HCT116 (cell line): ENCODE results near the gene CFHR2. TPM values are rescaled to one million over a fixed set of nuclear protein-coding genes. Genes with fewer than 3 reads are reported as not detected.

ENCODE experiments used
- ATAC-seq: fragments of 200-7000 bp; cut with Tn5 transposase; 2 replicates; pipeline ENCODE4 v1.9.1; 2020; ENCODE audit warnings: mild to moderate bottlenecking, moderate library complexity
- BruUV-seq: library from RNA; stranded (reverse); fragments of 400-500 nt; replicated peaks from 2 replicates; lab custom pipeline; 2021; lab: Mats Ljungman, UMichigan
- CTCF ChIA-PET: fragments of 300-600 bp; sonication (Branson Sonifier 250); formaldehyde crosslinking; loops from one replicate; lab custom pipeline; 2021; ENCODE audit warnings: antibody characterized with exemption; lab: Charles Lee
- POLR2A ChIA-PET: fragments of 300-600, 350-600 bp; sonication (Branson Sonifier 250); formaldehyde crosslinking; loops from one replicate; lab custom pipeline; 2021; ENCODE audit warnings: antibody characterized with exemption; lab: Charles Lee
- RAD21 ChIA-PET, 2 experiments: fragments of 300-600 bp; sonication (Branson Sonifier 250); formaldehyde crosslinking; loops; one replicate each; lab custom pipeline; 2023; ENCODE audit warnings: low total read pairs in 2 of 2; ENCODE audit not compliant: uncharacterized antibody in 2 of 2, unreplicated experiment in 2 of 2, low non-redundant PET in 1 of 2; lab: Charles Lee
- DNase-seq: peaks from one replicate; pipeline ENCODE4 v3.0.0-alpha.2; 2010; ENCODE audit warnings: low read depth, low spot score
- H2AFZ ChIP-seq: fragments of 200-600 bp; shearing (Covaris generic), sonication (generic); 2 replicates; pipeline ENCODE4 v1.6.1; 2017; ENCODE audit warnings: low read depth, mixed run types, mixed read lengths, antibody characterized with exemption, low read length; ENCODE audit not compliant: poor library complexity, severe bottlenecking
- H3K27ac ChIP-seq: 2 replicates; pipeline ENCODE4 v1.5.1; 2012; ENCODE audit warnings: low read depth, low read length
- H3K27me3 ChIP-seq: fragments of 200-600 bp; sonication (generic); 2 replicates; pipeline ENCODE4 v1.6.1; 2016; ENCODE audit warnings: mixed run types, low read length, mixed read lengths; ENCODE audit not compliant: insufficient read depth
- H3K36me3 ChIP-seq, 2 experiments: fragments of 200-500 bp in 1 of 2; fragments of 200-600 bp in 1 of 2; sonication (Bioruptor generic) in 1 of 2; sonication (generic) in 1 of 2; 2 replicates each; pipeline versions ENCODE4 v1.5.1 to v1.6.1; 2014 to 2016; ENCODE audit warnings: low read length in 2 of 2, inconsistent platforms in 1 of 2, mixed read lengths in 1 of 2, mixed run types in 1 of 2; ENCODE audit not compliant: insufficient read depth in 2 of 2, control insufficient read depth in 1 of 2
- H3K4me1 ChIP-seq, 2 experiments: fragments of 200-600 bp in 1 of 2; sonication (generic) in 1 of 2; 2 replicates each; pipeline versions ENCODE4 v1.5.1 to v1.6.1; 2012 to 2017; ENCODE audit warnings: low read length in 2 of 2, inconsistent platforms in 1 of 2, mild to moderate bottlenecking in 1 of 2, mixed read lengths in 1 of 2, mixed run types in 1 of 2, moderate library complexity in 1 of 2; ENCODE audit not compliant: insufficient read depth in 2 of 2, control insufficient read depth in 1 of 2
- H3K4me2 ChIP-seq: fragments of 200-600 bp; sonication (generic); 2 replicates; pipeline ENCODE4 v1.6.1; 2017; ENCODE audit warnings: mixed run types, low read length, mixed read lengths
- H3K4me3 ChIP-seq, 2 experiments: fragments of 200-600 bp in 1 of 2; sonication (generic) in 1 of 2; replicated peaks in 1 of 2; 2 replicates each; pipeline ENCODE4 v1.5.1; 2011 to 2016; ENCODE audit warnings: low read length in 2 of 2, control low read depth in 1 of 2, low read depth in 1 of 2, mild to moderate bottlenecking in 1 of 2, mixed read lengths in 1 of 2, mixed run types in 1 of 2
- H3K79me2 ChIP-seq: fragments of 200-600 bp; sonication (generic); 2 replicates; pipeline ENCODE4 v1.6.1; 2017; ENCODE audit warnings: mild to moderate bottlenecking, mixed run types, low read length, moderate library complexity, mixed read lengths; ENCODE audit not compliant: insufficient read depth
- H3K9ac ChIP-seq: fragments of 200-600 bp; sonication (generic); 2 replicates; pipeline ENCODE4 v1.6.1; 2016; ENCODE audit warnings: low read length, mixed read lengths
- H3K9me2 ChIP-seq: fragments of 200-600 bp; sonication (generic), shearing (Covaris generic); 2 replicates; pipeline ENCODE4 v1.6.1; 2017; ENCODE audit warnings: mixed run types, mild to moderate bottlenecking, moderate library complexity; ENCODE audit not compliant: insufficient read depth
- H3K9me3 ChIP-seq, 2 experiments: fragments of 200-500 bp in 1 of 2; fragments of 200-600 bp in 1 of 2; sonication (Bioruptor generic) in 1 of 2; sonication (generic) in 1 of 2; 2 replicates each; pipeline ENCODE4 v1.6.1; 2014 to 2017; ENCODE audit warnings: low read length in 2 of 2, mixed read lengths in 2 of 2, inconsistent platforms in 1 of 2, low read depth in 1 of 2, mild to moderate bottlenecking in 1 of 2, mixed run types in 1 of 2, moderate library complexity in 1 of 2; ENCODE audit not compliant: control insufficient read depth in 1 of 2, insufficient read depth in 1 of 2
- H4K20me1 ChIP-seq: fragments of 200-600 bp; sonication (generic), shearing (Covaris generic); 2 replicates; pipeline ENCODE4 v1.6.1; 2017; ENCODE audit warnings: mixed run types, mild to moderate bottlenecking, moderate library complexity; ENCODE audit not compliant: insufficient read depth
- CBX3 ChIP-seq: IDR thresholded peaks from 2 replicates; pipeline ENCODE4 v1.6.1; 2012; ENCODE audit warnings: low read depth
- CEBPB ChIP-seq: IDR thresholded peaks from 2 replicates; pipeline ENCODE4 v1.6.1; 2012; ENCODE audit warnings: low read depth
- EGR1 ChIP-seq: IDR thresholded peaks from 2 replicates; pipeline ENCODE4 v1.6.1; 2012; ENCODE audit warnings: low read depth
- ELF1 ChIP-seq: IDR thresholded peaks from 2 replicates; pipeline ENCODE4 v1.6.1; 2012; ENCODE audit warnings: low read depth, borderline replicate concordance
- EZH2 ChIP-seq: fragments of 200-600 bp; sonication (generic); IDR thresholded peaks from 2 replicates; pipeline ENCODE4 v1.6.1; 2017; ENCODE audit warnings: antibody characterized with exemption, mixed run types
- EZH2phosphoT487 ChIP-seq: fragments of 200-600 bp; IDR thresholded peaks from 2 replicates; pipeline ENCODE4 v1.6.1; 2018; ENCODE audit warnings: antibody characterized with exemption, borderline replicate concordance
- FOSL1 ChIP-seq: IDR thresholded peaks from 2 replicates; pipeline ENCODE4 v1.6.1; 2012; ENCODE audit warnings: low read depth
- MAX ChIP-seq: IDR thresholded peaks from 2 replicates; pipeline ENCODE4 v1.6.1; 2012
- POLR2A ChIP-seq: IDR thresholded peaks from 2 replicates; pipeline ENCODE4 v1.7.0; 2011; ENCODE audit warnings: borderline replicate concordance; ENCODE audit not compliant: insufficient read depth, insufficient read length; ENCODE audit errors: extremely low read depth
- POLR2AphosphoS5 ChIP-seq: IDR thresholded peaks from 2 replicates; pipeline ENCODE4 v1.6.1; 2011; ENCODE audit warnings: mild to moderate bottlenecking, low read depth, low read length, moderate library complexity
- RAD21 ChIP-seq: IDR thresholded peaks from 2 replicates; pipeline ENCODE4 v1.6.1; 2012; ENCODE audit warnings: low read depth, mild to moderate bottlenecking
- SRF ChIP-seq: IDR thresholded peaks from 2 replicates; pipeline ENCODE4 v1.6.1; 2012; ENCODE audit warnings: low read depth
- TCF7L2 ChIP-seq: IDR thresholded peaks from 2 replicates; pipeline ENCODE4 v1.7.0; 2011; ENCODE audit warnings: borderline replicate concordance, inconsistent platforms; ENCODE audit not compliant: insufficient read depth, insufficient read length; ENCODE audit errors: extremely low read depth
- ZNF274 ChIP-seq: fragments of 200-500 bp; sonication (Bioruptor generic); IDR thresholded peaks from 2 replicates; pipeline ENCODE4 v1.6.1; 2014; ENCODE audit warnings: mild to moderate bottlenecking, low read depth, low read length, inconsistent platforms
- intact Hi-C: fragments of 100-400 bp; cut with micrococcal nuclease; formaldehyde crosslinking; loops from 2 replicates; pipeline ENCODE4 v1.10.0; 2022
- total RNA-seq: library from RNA; stranded (reverse); gene quantifications from one replicate; pipeline ENCODE4 v1.2.1, GENCODE V29; 2021; ENCODE audit not compliant: unreplicated experiment
- TF ChIP-seq, protein P1 (sequence below): IDR thresholded peaks from 2 replicates; pipeline ENCODE4 v1.6.1; 2012; ENCODE audit warnings: low read depth
- TF ChIP-seq, protein P2 (sequence below): IDR thresholded peaks from 2 replicates; pipeline ENCODE4 v1.6.1; 2012

CFHR2 gene
- total RNA-seq, 1 experiment from 2014 or later, result not detected

GRCh38 chr1:196977278-196977677, 33.7 kb downstream of the CFHR2 start, which contains the start of gene CFHR5 (continued):
- TF ChIP-seq, protein P1, sequence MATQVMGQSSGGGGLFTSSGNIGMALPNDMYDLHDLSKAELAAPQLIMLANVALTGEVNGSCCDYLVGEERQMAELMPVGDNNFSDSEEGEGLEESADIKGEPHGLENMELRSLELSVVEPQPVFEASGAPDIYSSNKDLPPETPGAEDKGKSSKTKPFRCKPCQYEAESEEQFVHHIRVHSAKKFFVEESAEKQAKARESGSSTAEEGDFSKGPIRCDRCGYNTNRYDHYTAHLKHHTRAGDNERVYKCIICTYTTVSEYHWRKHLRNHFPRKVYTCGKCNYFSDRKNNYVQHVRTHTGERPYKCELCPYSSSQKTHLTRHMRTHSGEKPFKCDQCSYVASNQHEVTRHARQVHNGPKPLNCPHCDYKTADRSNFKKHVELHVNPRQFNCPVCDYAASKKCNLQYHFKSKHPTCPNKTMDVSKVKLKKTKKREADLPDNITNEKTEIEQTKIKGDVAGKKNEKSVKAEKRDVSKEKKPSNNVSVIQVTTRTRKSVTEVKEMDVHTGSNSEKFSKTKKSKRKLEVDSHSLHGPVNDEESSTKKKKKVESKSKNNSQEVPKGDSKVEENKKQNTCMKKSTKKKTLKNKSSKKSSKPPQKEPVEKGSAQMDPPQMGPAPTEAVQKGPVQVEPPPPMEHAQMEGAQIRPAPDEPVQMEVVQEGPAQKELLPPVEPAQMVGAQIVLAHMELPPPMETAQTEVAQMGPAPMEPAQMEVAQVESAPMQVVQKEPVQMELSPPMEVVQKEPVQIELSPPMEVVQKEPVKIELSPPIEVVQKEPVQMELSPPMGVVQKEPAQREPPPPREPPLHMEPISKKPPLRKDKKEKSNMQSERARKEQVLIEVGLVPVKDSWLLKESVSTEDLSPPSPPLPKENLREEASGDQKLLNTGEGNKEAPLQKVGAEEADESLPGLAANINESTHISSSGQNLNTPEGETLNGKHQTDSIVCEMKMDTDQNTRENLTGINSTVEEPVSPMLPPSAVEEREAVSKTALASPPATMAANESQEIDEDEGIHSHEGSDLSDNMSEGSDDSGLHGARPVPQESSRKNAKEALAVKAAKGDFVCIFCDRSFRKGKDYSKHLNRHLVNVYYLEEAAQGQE, result no peak
- TF ChIP-seq FOSL1, result no peak
- no peak for TF ChIP-seq MAX
- no peak for TF ChIP-seq POLR2A

GRCh38 chr1:196980859-196981258, 37.3 kb downstream of the CFHR2 start:
- no peaks in the 10 kb centered on the region for H4K20me1 ChIP-seq
- H3K4me2 ChIP-seq, result no peak overlapping the region
- H3K79me2 ChIP-seq, result no peaks in the 10 kb centered on the region
- no peak overlapping the region for H3K9ac ChIP-seq
- no peaks in the 10 kb centered on the region for H3K4me1 ChIP-seq
- H3K9me3 ChIP-seq, result no peaks in the 10 kb centered on the region
- no peak overlapping the region for H3K27ac ChIP-seq
- BruUV-seq, result no TSS peak
- ATAC-seq (no peak), DNase-seq (no peak)
- no peak overlapping the region for H3K4me3 ChIP-seq
- H2AFZ ChIP-seq, result no peak overlapping the region
- no peaks in the 10 kb centered on the region for H3K27me3 ChIP-seq
- H3K9me2 ChIP-seq, result no peaks in the 10 kb centered on the region; the same call in 1 of the 2 replicates
- H3K36me3 ChIP-seq, result no peaks in the 10 kb centered on the region
- CTCF ChIA-PET, result no interaction called here
- intact Hi-C loops, result no loop called here
- RAD21 ChIA-PET, result no interaction called here
- POLR2A ChIA-PET, result no interaction called here
- TF ChIP-seq CEBPB (no peak), TCF7L2 (no peak), CBX3 (no peak), RAD21 (no peak), MAX (no peak), ELF1 (no peak), EZH2phosphoT487 (no peak), FOSL1 (no peak), EZH2 (no peak), POLR2AphosphoS5 (no peak), SRF (no peak), EGR1 (no peak), ZNF274 (no peak)
- TF ChIP-seq, protein P1, result no peak
- TF ChIP-seq, protein P2, sequence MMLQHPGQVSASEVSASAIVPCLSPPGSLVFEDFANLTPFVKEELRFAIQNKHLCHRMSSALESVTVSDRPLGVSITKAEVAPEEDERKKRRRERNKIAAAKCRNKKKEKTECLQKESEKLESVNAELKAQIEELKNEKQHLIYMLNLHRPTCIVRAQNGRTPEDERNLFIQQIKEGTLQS, result no peak
